H9 (cell line): ENCODE data around the gene FAT1. TPM values are rescaled to one million over a fixed set of nuclear protein-coding genes. Genes with fewer than 3 reads are reported as not detected.

Experiments
- DNase-seq: peaks from one replicate; pipeline ENCODE4 v3.0.0-alpha.2; 2017
- H2AFZ ChIP-seq: one replicate; pipeline ENCODE4 v1.6.1; 2013; ENCODE audit warnings: mild to moderate bottlenecking, low read length, control low read depth, moderate library complexity
- H2AK5ac ChIP-seq: 2 replicates; pipeline ENCODE4 v1.6.1; 2013; ENCODE audit warnings: low read length, control low read depth, mixed read lengths; ENCODE audit not compliant: insufficient read length
- H2BK120ac ChIP-seq: one replicate; pipeline ENCODE4 v1.6.1; 2013; ENCODE audit warnings: low read depth, mild to moderate bottlenecking, low read length, control low read depth, inconsistent platforms; ENCODE audit not compliant: poor library complexity, severe bottlenecking
- H2BK12ac ChIP-seq: 2 replicates; pipeline ENCODE4 v1.6.1; 2013; ENCODE audit warnings: low read length, control low read depth, mixed read lengths, low read depth; ENCODE audit not compliant: insufficient read length
- H2BK15ac ChIP-seq: 2 replicates; pipeline ENCODE4 v1.6.1; 2013; ENCODE audit warnings: low read depth, low read length, control low read depth
- H2BK20ac ChIP-seq: one replicate; pipeline ENCODE4 v1.6.1; 2013; ENCODE audit warnings: low read depth, mild to moderate bottlenecking, low read length, control low read depth, inconsistent platforms; ENCODE audit not compliant: poor library complexity, severe bottlenecking
- H2BK5ac ChIP-seq: 2 replicates; pipeline ENCODE4 v1.6.1; 2013; ENCODE audit warnings: low read length, control low read depth, mixed read lengths; ENCODE audit not compliant: insufficient read length
- H3K14ac ChIP-seq: 2 replicates; pipeline ENCODE4 v1.6.1; 2013; ENCODE audit warnings: low read length, control low read depth; ENCODE audit not compliant: insufficient read depth
- H3K18ac ChIP-seq: 2 replicates; pipeline ENCODE4 v1.6.1; 2013; ENCODE audit warnings: low read depth, mild to moderate bottlenecking, mixed read lengths, low read length, control low read depth; ENCODE audit not compliant: insufficient read length
- H3K23ac ChIP-seq: 2 replicates; pipeline ENCODE4 v1.6.1; 2013; ENCODE audit warnings: low read length, control low read depth, mixed read lengths, low read depth; ENCODE audit not compliant: insufficient read length
- H3K23me2 ChIP-seq: 2 replicates; pipeline ENCODE4 v1.6.1; 2013; ENCODE audit warnings: low read depth, mild to moderate bottlenecking, mixed read lengths, low read length, control low read depth; ENCODE audit not compliant: insufficient read length, poor library complexity, severe bottlenecking
- H3K27ac ChIP-seq: 2 replicates; pipeline ENCODE4 v1.5.1; 2013; ENCODE audit warnings: low read length, control low read depth, mixed read lengths, low read depth; ENCODE audit not compliant: insufficient read length
- H3K27me3 ChIP-seq: 2 replicates; pipeline ENCODE4 v1.6.1; 2013; ENCODE audit warnings: low read length, control low read depth, inconsistent platforms; ENCODE audit not compliant: insufficient read depth
- H3K4ac ChIP-seq: 2 replicates; pipeline ENCODE4 v1.6.1; 2013; ENCODE audit warnings: low read depth, mild to moderate bottlenecking, control low read depth, inconsistent platforms, low read length, moderate library complexity
- H3K4me1 ChIP-seq: 2 replicates; pipeline ENCODE4 v1.6.1; 2013; ENCODE audit warnings: low read length, control low read depth, inconsistent platforms; ENCODE audit not compliant: insufficient read depth
- H3K4me2 ChIP-seq: 2 replicates; pipeline ENCODE4 v1.6.1; 2013; ENCODE audit warnings: low read length, control low read depth, mixed read lengths; ENCODE audit not compliant: insufficient read length, insufficient read depth
- H3K56ac ChIP-seq: 2 replicates; pipeline ENCODE4 v1.6.1; 2013; ENCODE audit warnings: low read depth, mild to moderate bottlenecking, mixed read lengths, low read length, control low read depth; ENCODE audit not compliant: insufficient read length
- H3K79me1 ChIP-seq: 2 replicates; pipeline ENCODE4 v1.6.1; 2013; ENCODE audit warnings: low read depth, mild to moderate bottlenecking, moderate library complexity, low read length, control low read depth, inconsistent platforms; ENCODE audit not compliant: insufficient read depth, poor library complexity, severe bottlenecking
- H3K79me2 ChIP-seq: 2 replicates; pipeline ENCODE4 v1.6.1; 2013; ENCODE audit warnings: low read length, control low read depth, inconsistent platforms; ENCODE audit not compliant: insufficient read depth
- H3K9ac ChIP-seq: 2 replicates; pipeline ENCODE4 v1.6.1; 2013; ENCODE audit warnings: low read length, control low read depth, mixed read lengths; ENCODE audit not compliant: insufficient read length; ENCODE audit errors: extremely low read depth
- H3K9me3 ChIP-seq: one replicate; pipeline ENCODE4 v1.6.1; 2013; ENCODE audit warnings: low read depth, low read length, inconsistent platforms; ENCODE audit not compliant: control insufficient read depth
- H3T11ph ChIP-seq: one replicate; pipeline ENCODE4 v1.6.1; 2013; ENCODE audit warnings: mild to moderate bottlenecking, low read length, control low read depth, inconsistent platforms
- H4K20me1 ChIP-seq: one replicate; pipeline ENCODE4 v1.6.1; 2013; ENCODE audit not compliant: control insufficient read depth, insufficient read length, insufficient read depth
- H4K5ac ChIP-seq: 2 replicates; pipeline ENCODE4 v1.6.1; 2013; ENCODE audit warnings: low read depth, mild to moderate bottlenecking, mixed read lengths, low read length, control low read depth; ENCODE audit not compliant: insufficient read length
- H4K8ac ChIP-seq: replicated peaks from 2 replicates; pipeline ENCODE4 v1.6.1; 2013; ENCODE audit warnings: low read length, control low read depth, mixed read lengths, low read depth; ENCODE audit not compliant: insufficient read length
- H4K91ac ChIP-seq: 2 replicates; pipeline ENCODE4 v1.6.1; 2013; ENCODE audit warnings: low read depth, mild to moderate bottlenecking, moderate library complexity, mixed read lengths, low read length, control low read depth; ENCODE audit not compliant: insufficient read length
- H3K27ac Mint-ChIP-seq, 3 experiments: 2 replicates in 2 of 3; 3 replicates in 1 of 3; pipeline ENCODE4 v1.8.0; 2020 to 2021; ENCODE audit warnings: mixed read lengths in 3 of 3, mild to moderate bottlenecking in 1 of 3, moderate library complexity in 1 of 3
- H3K27me3 Mint-ChIP-seq: 2 replicates; pipeline ENCODE4 v1.8.0; 2021; ENCODE audit warnings: low read depth, mild to moderate bottlenecking, moderate library complexity, mixed read lengths
- H3K36me3 Mint-ChIP-seq, 3 experiments: 2 replicates in 2 of 3; 3 replicates in 1 of 3; pipeline ENCODE4 v1.8.0; 2020 to 2021; ENCODE audit warnings: low read depth in 3 of 3, mixed read lengths in 3 of 3; ENCODE audit not compliant: insufficient read depth in 1 of 3
- H3K4me1 Mint-ChIP-seq, 2 experiments: 2 replicates each; pipeline ENCODE4 v1.8.0; 2020; ENCODE audit warnings: mixed read lengths in 2 of 2
- H3K4me3 Mint-ChIP-seq, 2 experiments: 2 replicates in 1 of 2; 3 replicates in 1 of 2; pipeline ENCODE4 v1.8.0; 2020 to 2021; ENCODE audit warnings: mild to moderate bottlenecking in 2 of 2, mixed read lengths in 2 of 2, moderate library complexity in 1 of 2
- H3K9me3 Mint-ChIP-seq, 2 experiments: 2 replicates in 1 of 2; 3 replicates in 1 of 2; pipeline ENCODE4 v1.8.0; 2020; ENCODE audit warnings: mild to moderate bottlenecking in 2 of 2, mixed read lengths in 2 of 2, moderate library complexity in 1 of 2
- CTCF ChIP-seq: fragments of 200-600 bp; sonication (generic); conservative IDR thresholded peaks from 3 replicates; pipeline ENCODE4 v1.8.0; 2021; ENCODE audit warnings: antibody characterized with exemption, mild to moderate bottlenecking
- WGBS: extraction: QIAGEN DNeasy Blood & Tissue Kit; methylation state at CpG from one replicate; pipeline ENCODE4 v1.1.7; 2013; ENCODE audit warnings: missing lambda C conversion rate, low lambda C conversion rate, mixed read lengths; ENCODE audit not compliant: insufficient read length; ENCODE audit errors: extremely low coverage; 5-methylcytosine and 5-hydroxymethylcytosine counted together
- total RNA-seq: library from RNA; stranded (reverse); gene quantifications from 2 replicates; pipeline ENCODE4 v1.2.1, GENCODE V29; 2021

FAT1 gene
- total RNA-seq, 1 experiment from 2014 or later, result 173 TPM

GRCh38 chr4:186561748-186562147 lies 161.9 kb downstream of the FAT1 start:
- H3K4me1 ChIP-seq, result no peaks in the 10 kb centered on the region
- no peaks in the 10 kb centered on the region for H4K20me1 ChIP-seq
- H3K27ac Mint-ChIP-seq, result no peak overlapping the region
- H4K8ac ChIP-seq, result no peak overlapping the region
- no peak overlapping the region for H4K5ac ChIP-seq
- H3K56ac ChIP-seq, result no peak overlapping the region
- H2BK20ac ChIP-seq, result no peak overlapping the region
- no peaks in the 10 kb centered on the region for H3K4me1 Mint-ChIP-seq
- H3K79me1 ChIP-seq, result no peaks in the 10 kb centered on the region
- H3K9me3 ChIP-seq, result no peaks in the 10 kb centered on the region
- no peak overlapping the region for H3K14ac ChIP-seq
- H2BK15ac ChIP-seq, result no peak overlapping the region
- H3K27ac ChIP-seq, result no peak overlapping the region
- no peaks in the 10 kb centered on the region; a peak in 1 of 5 replicates for H3K9me3 Mint-ChIP-seq
- H2BK12ac ChIP-seq, result no peak overlapping the region
- no peak overlapping the region for H3K4me3 Mint-ChIP-seq
- no peak overlapping the region for H3K18ac ChIP-seq
- no peak overlapping the region for H2BK120ac ChIP-seq
- H3T11ph ChIP-seq, result no peak overlapping the region
- no peaks in the 10 kb centered on the region for H3K23me2 ChIP-seq
- DNase-seq, result no peak
- H3K9ac ChIP-seq, result no peak overlapping the region
- H3K4me2 ChIP-seq, result no peak overlapping the region
- no peaks in the 10 kb centered on the region for H3K27me3 ChIP-seq
- no peak overlapping the region for H4K91ac ChIP-seq
- H3K79me2 ChIP-seq, result no peaks in the 10 kb centered on the region
- H3K36me3 Mint-ChIP-seq, result no peaks in the 10 kb centered on the region
- no peak for TF ChIP-seq CTCF
- H2AK5ac ChIP-seq, result no peak overlapping the region
- no peak overlapping the region for H3K4ac ChIP-seq
- peaks cover 2% of the 10 kb centered on the region; the same call in 1 of the 2 replicates for H3K27me3 Mint-ChIP-seq
- WGBS, result no CpG with 5 or more reads among the region's 1 CpG
- H2AFZ ChIP-seq, result no peak overlapping the region
- H3K23ac ChIP-seq, result no peak overlapping the region
- H2BK5ac ChIP-seq, result no peak overlapping the region
